ENCODE measurements around the gene MCM3AP. TPM values are rescaled to one million over a fixed set of nuclear protein-coding genes. Genes with fewer than 3 reads are reported as not detected.

MCM3AP gene
- total and polyA plus RNA-seq, 2 experiments from 2014 or later: 30.9 to 56.1 TPM

DNA sequence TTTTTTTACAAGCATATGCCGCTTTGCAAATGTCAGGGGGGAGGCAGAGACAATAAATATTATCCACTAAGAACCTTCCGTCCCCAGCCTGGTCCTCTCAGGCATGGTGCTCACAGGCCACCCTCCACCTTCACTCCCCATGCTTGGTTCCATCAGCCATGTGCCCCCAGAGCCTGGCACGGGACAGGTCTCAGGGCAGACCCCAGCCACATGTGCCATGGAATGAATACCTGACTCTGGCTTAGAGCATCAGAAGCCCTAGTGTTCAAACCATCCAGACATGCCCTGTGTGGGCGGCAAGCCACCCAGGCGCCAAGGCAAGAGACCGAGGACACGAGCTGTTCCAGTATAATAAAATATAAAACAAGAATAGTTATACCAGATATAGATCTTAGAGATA, 62.2 kb downstream of the MCM3AP start:
- no peak overlapping the region for H3K27ac ChIP-seq
- no peaks in the 10 kb centered on the region for H3K36me3 ChIP-seq (ENCODE audit: low read depth)
- peaks cover 7% of the 10 kb centered on the region for H3F3A ChIP-seq (ENCODE audit: insufficient read depth)
- peaks cover 15% of the 10 kb centered on the region; the same call in 1 of the 2 replicates for H3K4me1 ChIP-seq (ENCODE audit: insufficient read depth)
- no peaks in the 10 kb centered on the region for H3K9me3 ChIP-seq (ENCODE audit: low read depth)
- H3K4me2 ChIP-seq (ENCODE audit: unreplicated experiment): no peak overlapping the region
- in situ Hi-C loops (cut with MboI): no loop called here
- H2AFZ ChIP-seq: no peak overlapping the region
- H3K4me3 ChIP-seq: no peak overlapping the region
- no peaks in the 10 kb centered on the region for H4K20me1 ChIP-seq (ENCODE audit: insufficient read depth)
- TF ChIP-seq EZH2phosphoT487 (IDR thresholded peaks at IDR 0.05; ENCODE audit: insufficient read depth, low read depth): no peak
- no peak for TF ChIP-seq EZH2 (IDR thresholded peaks at IDR 0.05; ENCODE audit: insufficient read depth, poor library complexity, severe bottlenecking)
- peaks cover 57% of the 10 kb centered on the region for H3K79me2 ChIP-seq (ENCODE audit: insufficient read depth)
- DNase-seq: no peak
- no peaks in the 10 kb centered on the region for H3K9me2 ChIP-seq (ENCODE audit: insufficient read depth)
- WGBS, 2 experiments (ENCODE audit: low coverage in 1 of 2, low lambda C conversion rate in 2 of 2, missing lambda C conversion rate in 2 of 2): 88 to 89% methylated on average over 7 of the region's 7 CpGs
- H3K9ac ChIP-seq: no peak overlapping the region
- H3K27me3 ChIP-seq (replicated peaks; ENCODE audit: insufficient read depth): no peaks in the 10 kb centered on the region

DNA sequence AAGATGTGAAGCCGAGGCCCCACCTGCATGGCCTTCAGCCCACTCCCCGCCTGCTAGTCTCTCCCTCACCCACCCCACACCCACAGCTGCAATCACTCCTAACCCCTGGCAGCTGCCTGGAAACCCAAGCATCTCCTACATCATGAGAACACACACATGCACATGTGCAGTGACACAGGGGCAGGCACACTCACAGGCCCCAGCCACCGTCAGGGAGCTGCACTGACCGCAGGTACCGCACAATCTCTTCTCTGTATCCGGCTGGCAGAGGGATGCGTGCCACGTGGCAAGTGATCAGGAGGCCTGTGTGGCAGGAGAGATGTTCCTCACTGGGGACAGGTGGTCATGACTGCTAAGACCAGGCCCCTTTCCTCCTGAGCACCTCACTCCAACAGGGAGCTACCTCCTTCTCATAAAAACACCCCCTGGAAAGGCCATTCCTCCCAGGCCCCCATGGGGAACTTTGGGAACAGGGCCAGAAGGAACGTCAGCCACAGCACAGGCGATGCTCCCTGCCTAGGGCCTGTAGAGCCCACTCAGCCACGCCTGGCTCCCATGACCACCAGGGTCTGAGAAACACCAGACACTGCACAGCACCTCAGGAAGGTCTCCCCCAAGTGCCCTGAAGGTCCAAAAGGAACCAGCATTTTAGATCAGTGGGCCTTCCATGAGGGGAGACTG, 62.8 kb downstream of the MCM3AP start:
- H2AFZ ChIP-seq: no peak overlapping the region
- no peak overlapping the region for H3K4me2 ChIP-seq (ENCODE audit: unreplicated experiment)
- TF ChIP-seq EZH2phosphoT487 (IDR thresholded peaks at IDR 0.05; ENCODE audit: insufficient read depth, low read depth) (no peak), EZH2 (IDR thresholded peaks at IDR 0.05; ENCODE audit: insufficient read depth, poor library complexity, severe bottlenecking) (no peak)
- H4K20me1 ChIP-seq (ENCODE audit: insufficient read depth): no peaks in the 10 kb centered on the region
- 81% methylated on average over 11 of the region's 11 CpGs for whole genome bisulfite sequencing, 2 experiments (ENCODE audit: low coverage in 1 of 2, low lambda C conversion rate in 2 of 2, missing lambda C conversion rate in 2 of 2)
- H3K27ac ChIP-seq: no peak overlapping the region
- H3K79me2 ChIP-seq (ENCODE audit: insufficient read depth): peaks cover 53% of the 10 kb centered on the region
- H3K4me1 ChIP-seq (ENCODE audit: insufficient read depth): peaks cover 14% of the 10 kb centered on the region; the same call in 1 of the 2 replicates
- H3K36me3 ChIP-seq (ENCODE audit: low read depth): no peaks in the 10 kb centered on the region
- no peaks in the 10 kb centered on the region for H3K27me3 ChIP-seq (replicated peaks; ENCODE audit: insufficient read depth)
- peaks cover 7% of the 10 kb centered on the region for H3F3A ChIP-seq (ENCODE audit: insufficient read depth)
- no peaks in the 10 kb centered on the region for H3K9me2 ChIP-seq (ENCODE audit: insufficient read depth)
- H3K4me3 ChIP-seq: no peak overlapping the region
- H3K9me3 ChIP-seq (ENCODE audit: low read depth): no peaks in the 10 kb centered on the region
- no peak overlapping the region for H3K9ac ChIP-seq
- in situ Hi-C loops (cut with MboI): no loop called here
- DNase-seq: no peak

DNA sequence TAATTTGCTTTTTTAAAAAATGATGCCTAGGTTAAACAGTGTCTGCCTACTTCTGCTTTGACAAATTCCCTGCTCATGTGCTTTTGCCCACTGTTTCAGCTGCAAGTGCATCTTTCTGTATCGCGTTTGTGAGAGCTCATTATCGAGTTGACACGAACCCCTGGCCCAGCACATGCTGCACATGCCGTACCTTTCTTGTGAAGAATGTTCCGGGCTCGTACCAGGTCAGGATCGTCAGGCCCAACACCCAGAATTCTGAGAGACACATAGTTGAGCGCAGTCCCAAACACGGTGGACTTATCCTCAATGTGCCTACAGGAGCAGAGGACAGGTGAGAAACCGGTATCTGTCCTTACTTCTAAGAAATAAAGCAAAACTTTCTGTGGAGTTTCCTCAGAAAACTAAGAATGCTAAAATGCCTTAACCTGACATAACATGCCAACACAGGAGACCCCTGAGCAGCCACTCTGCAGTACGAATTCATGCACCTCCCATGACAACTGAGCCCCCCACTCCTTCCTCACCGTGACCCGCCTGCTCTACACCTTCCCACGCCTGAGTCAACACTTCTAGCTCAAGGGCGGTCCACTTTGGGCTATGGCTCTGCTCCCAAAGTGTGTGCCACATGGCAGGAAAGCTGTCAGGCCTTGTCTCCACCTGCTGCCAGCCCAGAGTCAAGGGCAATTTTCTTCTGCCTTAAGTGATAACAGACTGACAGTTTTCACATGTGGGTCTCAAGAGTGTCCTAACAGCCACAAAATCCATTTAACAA, 63.6 kb downstream of the MCM3AP start:
- Histone ChIP-seq H3K36me3 (ENCODE audit: low read depth) (no peaks in the 10 kb centered on the region), H3F3A (ENCODE audit: insufficient read depth) (peaks cover 7% of the 10 kb centered on the region), H3K9me2 (ENCODE audit: insufficient read depth) (no peaks in the 10 kb centered on the region), H3K4me3 (no peak overlapping the region), H3K79me2 (ENCODE audit: insufficient read depth) (peaks cover 45% of the 10 kb centered on the region), H4K20me1 (ENCODE audit: insufficient read depth) (no peaks in the 10 kb centered on the region), H3K27ac (no peak overlapping the region), H3K27me3 (replicated peaks; ENCODE audit: insufficient read depth) (no peaks in the 10 kb centered on the region), H3K9ac (no peak overlapping the region), H3K4me1 (ENCODE audit: insufficient read depth) (peaks cover 6% of the 10 kb centered on the region; the same call in 1 of the 2 replicates), H3K9me3 (ENCODE audit: low read depth) (no peaks in the 10 kb centered on the region), H2AFZ (no peak overlapping the region), H3K4me2 (ENCODE audit: unreplicated experiment) (no peak overlapping the region)
- no peak for DNase-seq
- WGBS, 2 experiments (ENCODE audit: low coverage in 1 of 2, low lambda C conversion rate in 2 of 2, missing lambda C conversion rate in 2 of 2): 86 to 89% methylated on average over 16 of the region's 16 CpGs
- no peak for TF ChIP-seq EZH2 (IDR thresholded peaks at IDR 0.05; ENCODE audit: insufficient read depth, poor library complexity, severe bottlenecking)
- TF ChIP-seq EZH2phosphoT487 (IDR thresholded peaks at IDR 0.05; ENCODE audit: insufficient read depth, low read depth): no peak
- in situ Hi-C loops (cut with MboI): no loop called here

DNA sequence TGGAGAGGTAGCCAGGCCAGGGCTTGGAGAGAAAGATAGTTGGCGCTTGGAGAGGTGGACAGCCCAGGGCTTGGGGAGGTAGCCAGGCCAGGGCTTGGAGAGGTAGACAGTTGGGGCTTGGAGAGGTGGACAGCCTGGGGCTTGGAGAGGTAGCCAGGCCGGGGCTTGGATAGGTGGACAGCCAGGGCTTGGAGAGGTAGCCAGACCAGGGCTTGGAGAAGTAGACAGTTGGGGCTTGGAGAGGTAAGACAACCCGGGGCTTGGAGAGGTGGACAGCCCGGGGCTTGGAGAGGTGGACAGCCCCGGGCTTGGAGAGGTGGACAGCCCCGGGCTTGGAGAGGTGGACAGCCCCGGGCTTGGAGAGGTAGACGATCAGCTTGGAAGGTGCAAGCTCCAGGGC, 64.6 kb downstream of the MCM3AP start:
- H3K9me3 ChIP-seq (ENCODE audit: low read depth): no peaks in the 10 kb centered on the region
- H3K79me2 ChIP-seq (ENCODE audit: insufficient read depth): peaks cover 35% of the 10 kb centered on the region
- no peaks in the 10 kb centered on the region for H3F3A ChIP-seq (ENCODE audit: insufficient read depth)
- no peak overlapping the region for H3K27ac ChIP-seq
- no peaks in the 10 kb centered on the region for H3K9me2 ChIP-seq (ENCODE audit: insufficient read depth)
- no peaks in the 10 kb centered on the region for H4K20me1 ChIP-seq (ENCODE audit: insufficient read depth)
- no peaks in the 10 kb centered on the region for H3K27me3 ChIP-seq (replicated peaks; ENCODE audit: insufficient read depth)
- in situ Hi-C loops (cut with MboI): no loop called here
- no peak for TF ChIP-seq EZH2 (IDR thresholded peaks at IDR 0.05; ENCODE audit: insufficient read depth, poor library complexity, severe bottlenecking)
- no peak for TF ChIP-seq EZH2phosphoT487 (IDR thresholded peaks at IDR 0.05; ENCODE audit: insufficient read depth, low read depth)
- no peak overlapping the region for H3K9ac ChIP-seq
- no peak overlapping the region for H3K4me3 ChIP-seq
- no peaks in the 10 kb centered on the region for H3K4me1 ChIP-seq (ENCODE audit: insufficient read depth)
- DNase-seq: no peak
- 93 to 95% methylated on average over 7 to 8 of the region's 8 CpGs for WGBS, 2 experiments (ENCODE audit: low coverage in 1 of 2, low lambda C conversion rate in 2 of 2, missing lambda C conversion rate in 2 of 2)
- H3K4me2 ChIP-seq (ENCODE audit: unreplicated experiment): no peak overlapping the region
- no peaks in the 10 kb centered on the region for H3K36me3 ChIP-seq (ENCODE audit: low read depth)
- no peak overlapping the region for H2AFZ ChIP-seq
